OCI-LY7 (cell line): ENCODE results near the gene SORCS1. TPM values are rescaled to one million over a fixed set of nuclear protein-coding genes. Genes with fewer than 3 reads are reported as not detected.

Source experiments
- BruUV-seq: library from RNA; stranded (reverse); fragments of 400-500 nt; replicated peaks from 2 replicates; lab custom pipeline; 2021; lab: Mats Ljungman, UMichigan
- CTCF ChIA-PET: fragments of 300-600 bp; sonication (Branson Sonifier 250); formaldehyde crosslinking; loops from one replicate; lab custom pipeline; 2022; ENCODE audit warnings: antibody characterized with exemption; ENCODE audit not compliant: unreplicated experiment; lab: Charles Lee
- POLR2A ChIA-PET: fragments of 300-600 bp; sonication (Branson Sonifier 250); formaldehyde crosslinking; loops from one replicate; lab custom pipeline; 2022; ENCODE audit warnings: antibody characterized with exemption; lab: Charles Lee
- DNase-seq: peaks from one replicate; pipeline ENCODE4 v3.0.0-alpha.2; 2015; ENCODE audit warnings: low spot score
- H2AFZ ChIP-seq: fragments of 200-600 bp; sonication (generic), shearing (Covaris generic); 2 replicates; pipeline ENCODE4 v1.6.1; 2014; ENCODE audit warnings: mild to moderate bottlenecking, antibody characterized with exemption, low read length, moderate library complexity
- H3K27ac ChIP-seq: fragments of 200-600 bp; sonication (generic); 2 replicates; pipeline ENCODE4 v1.5.1; 2014; ENCODE audit warnings: mixed run types, low read depth, mild to moderate bottlenecking, moderate library complexity, low read length, inconsistent platforms; ENCODE audit not compliant: poor library complexity, severe bottlenecking
- H3K36me3 ChIP-seq: fragments of 200-600 bp; sonication (generic); 2 replicates; pipeline ENCODE4 v1.6.1; 2014; ENCODE audit warnings: mild to moderate bottlenecking, antibody characterized with exemption, low read length, moderate library complexity, mixed read lengths; ENCODE audit not compliant: insufficient read depth
- H3K4me1 ChIP-seq: fragments of 200-600 bp; sonication (generic); 2 replicates; pipeline ENCODE4 v1.5.1; 2014; ENCODE audit warnings: mild to moderate bottlenecking, low read length; ENCODE audit not compliant: insufficient read depth, poor library complexity, severe bottlenecking
- H3K4me2 ChIP-seq: fragments of 200-600 bp; sonication (generic); 2 replicates; pipeline ENCODE4 v1.6.1; 2014; ENCODE audit warnings: mild to moderate bottlenecking, low read length
- H3K4me3 ChIP-seq: fragments of 200-600 bp; sonication (generic); 2 replicates; pipeline ENCODE4 v1.5.1; 2014; ENCODE audit warnings: mild to moderate bottlenecking, low read depth, low read length; ENCODE audit not compliant: poor library complexity, severe bottlenecking
- H3K79me2 ChIP-seq: fragments of 200-600 bp; sonication (generic); 2 replicates; pipeline ENCODE4 v1.6.1; 2016; ENCODE audit warnings: low read depth, mild to moderate bottlenecking, low read length, moderate library complexity, mixed read lengths; ENCODE audit not compliant: insufficient read depth
- H3K9me2 ChIP-seq: fragments of 200-600 bp; sonication (generic); 2 replicates; pipeline ENCODE4 v1.6.1; 2016; ENCODE audit warnings: mild to moderate bottlenecking, low read length, mixed read lengths; ENCODE audit not compliant: insufficient read depth
- H3K9me3 ChIP-seq: fragments of 200-600 bp; sonication (generic); 2 replicates; pipeline ENCODE4 v1.6.1; 2014; ENCODE audit warnings: mild to moderate bottlenecking, mixed run types, low read length, mixed read lengths
- H4K20me1 ChIP-seq: fragments of 200-600 bp; sonication (generic); 2 replicates; pipeline ENCODE4 v1.6.1; 2014; ENCODE audit warnings: mild to moderate bottlenecking, antibody characterized with exemption, low read length, moderate library complexity, mixed read lengths; ENCODE audit not compliant: insufficient read depth
- EZH2phosphoT487 ChIP-seq: fragments of 200-600 bp; sonication (generic); IDR thresholded peaks from 2 replicates; pipeline ENCODE4 v1.6.1; 2018; ENCODE audit warnings: low read depth, borderline replicate concordance, mild to moderate bottlenecking, mixed run types, antibody characterized with exemption, low read length, moderate library complexity, mixed read lengths
- intact Hi-C: fragments of 100-400 bp; cut with micrococcal nuclease; formaldehyde crosslinking; loops from one replicate; pipeline ENCODE4 v1.10.0; 2022; ENCODE audit not compliant: unreplicated experiment
- total RNA-seq, 2 experiments: library from RNA; depleted of rRNA in 1 of 2; stranded (reverse); fragments of >200 nt in 1 of 2; shearing (Covaris generic) in 1 of 2; gene quantifications; 2 replicates each; pipeline ENCODE4 v1.2.3, GENCODE V29; 2014 to 2022
- TF ChIP-seq, protein P1 (sequence below): fragments of 200-600 bp; sonication (generic); conservative IDR thresholded peaks from 2 replicates; pipeline ENCODE4 v1.5.1; 2014; ENCODE audit warnings: mild to moderate bottlenecking, antibody characterized with exemption, low read length, moderate library complexity, mixed read lengths

Gene SORCS1
- total RNA-seq, 2 experiments from 2014 or later = not detected

DNA sequence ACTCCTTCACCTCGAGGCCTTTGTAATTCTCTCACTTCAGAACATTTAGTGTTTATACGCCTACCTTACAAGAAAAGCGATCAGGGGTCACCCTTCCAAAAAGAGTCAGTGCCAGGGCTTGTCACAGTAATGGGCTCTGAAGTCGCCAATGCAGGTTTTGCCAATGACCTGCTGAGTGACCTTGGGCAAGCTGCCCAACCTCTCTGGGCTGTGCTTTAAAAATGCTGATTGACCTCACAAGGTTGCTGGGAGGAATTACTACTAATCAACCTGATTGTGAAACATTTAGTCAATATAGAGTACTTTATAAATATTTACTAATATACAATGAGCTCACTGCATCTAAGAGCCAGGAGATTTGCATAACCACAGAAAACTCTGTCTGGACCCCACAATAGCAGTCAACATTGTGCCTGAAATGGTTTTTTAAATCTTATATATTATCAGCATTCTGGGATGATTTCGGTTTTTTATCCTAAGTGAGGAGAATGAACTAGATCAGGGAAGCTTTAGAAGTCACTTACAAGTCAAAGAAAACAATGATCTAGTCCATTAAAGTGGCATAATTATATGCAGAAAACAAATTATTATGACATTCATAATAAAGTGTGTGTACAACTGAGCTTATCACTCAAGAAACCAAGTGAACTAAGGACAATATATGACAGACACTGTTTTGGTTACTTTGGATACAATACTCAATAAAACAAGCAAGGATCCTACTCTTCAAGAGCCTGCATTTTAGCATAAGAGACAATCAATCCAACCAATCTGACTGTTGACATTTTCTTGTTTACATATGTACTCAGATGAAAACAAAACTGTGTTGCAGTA, 290.5 kb downstream of the SORCS1 start:
- DNase-seq = no peak
- TF ChIP-seq EZH2phosphoT487 = no peak
- TF ChIP-seq, protein P1, sequence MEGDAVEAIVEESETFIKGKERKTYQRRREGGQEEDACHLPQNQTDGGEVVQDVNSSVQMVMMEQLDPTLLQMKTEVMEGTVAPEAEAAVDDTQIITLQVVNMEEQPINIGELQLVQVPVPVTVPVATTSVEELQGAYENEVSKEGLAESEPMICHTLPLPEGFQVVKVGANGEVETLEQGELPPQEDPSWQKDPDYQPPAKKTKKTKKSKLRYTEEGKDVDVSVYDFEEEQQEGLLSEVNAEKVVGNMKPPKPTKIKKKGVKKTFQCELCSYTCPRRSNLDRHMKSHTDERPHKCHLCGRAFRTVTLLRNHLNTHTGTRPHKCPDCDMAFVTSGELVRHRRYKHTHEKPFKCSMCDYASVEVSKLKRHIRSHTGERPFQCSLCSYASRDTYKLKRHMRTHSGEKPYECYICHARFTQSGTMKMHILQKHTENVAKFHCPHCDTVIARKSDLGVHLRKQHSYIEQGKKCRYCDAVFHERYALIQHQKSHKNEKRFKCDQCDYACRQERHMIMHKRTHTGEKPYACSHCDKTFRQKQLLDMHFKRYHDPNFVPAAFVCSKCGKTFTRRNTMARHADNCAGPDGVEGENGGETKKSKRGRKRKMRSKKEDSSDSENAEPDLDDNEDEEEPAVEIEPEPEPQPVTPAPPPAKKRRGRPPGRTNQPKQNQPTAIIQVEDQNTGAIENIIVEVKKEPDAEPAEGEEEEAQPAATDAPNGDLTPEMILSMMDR = no peak
- H3K9me2 ChIP-seq = no peaks in the 10 kb centered on the region
- ChIA-PET POLR2A (no interaction called here), CTCF (no interaction called here)
- no peak overlapping the region for H3K27ac ChIP-seq
- no peaks in the 10 kb centered on the region for H3K36me3 ChIP-seq
- H2AFZ ChIP-seq = no peak overlapping the region
- no peaks in the 10 kb centered on the region for H3K79me2 ChIP-seq
- no peak overlapping the region for H3K4me2 ChIP-seq
- intact Hi-C loops = no loop called here
- BruUV-seq = no TSS peak
- no peak overlapping the region for H3K4me3 ChIP-seq
- no peaks in the 10 kb centered on the region for H4K20me1 ChIP-seq
- no peaks in the 10 kb centered on the region for H3K9me3 ChIP-seq
- no peaks in the 10 kb centered on the region for H3K4me1 ChIP-seq

DNA sequence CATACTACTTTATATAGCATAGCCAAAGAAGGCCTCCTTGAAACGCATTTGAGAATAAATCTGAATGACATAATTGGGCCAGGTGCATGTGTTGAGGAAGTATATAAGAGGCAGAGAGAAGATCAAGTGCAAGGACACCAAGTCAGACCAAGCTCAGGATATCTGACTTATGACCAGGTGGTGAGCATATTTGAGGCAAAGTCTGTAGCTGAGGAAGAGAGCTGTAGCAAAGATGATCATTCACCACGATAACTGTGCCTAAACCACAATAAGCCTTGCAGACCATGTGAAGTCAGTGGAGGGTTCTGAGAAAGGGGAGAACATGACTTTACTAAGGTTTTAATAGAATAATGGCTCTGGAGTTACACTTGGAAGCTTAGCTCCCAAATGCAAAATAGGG, 292.3 kb downstream of the SORCS1 start:
- TF ChIP-seq EZH2phosphoT487 = no peak
- TF ChIP-seq, protein P1 = no peak
- Histone ChIP-seq H3K9me2 (no peaks in the 10 kb centered on the region), H3K9me3 (no peaks in the 10 kb centered on the region), H3K4me3 (no peak overlapping the region), H3K27ac (no peak overlapping the region), H3K4me1 (no peaks in the 10 kb centered on the region), H4K20me1 (no peaks in the 10 kb centered on the region), H3K79me2 (no peaks in the 10 kb centered on the region), H2AFZ (no peak overlapping the region), H3K4me2 (no peak overlapping the region), H3K36me3 (no peaks in the 10 kb centered on the region)
- DNase-seq = no peak
- intact Hi-C loops = no loop called here
- ChIA-PET CTCF (no interaction called here), POLR2A (no interaction called here)
- BruUV-seq = no TSS peak

DNA sequence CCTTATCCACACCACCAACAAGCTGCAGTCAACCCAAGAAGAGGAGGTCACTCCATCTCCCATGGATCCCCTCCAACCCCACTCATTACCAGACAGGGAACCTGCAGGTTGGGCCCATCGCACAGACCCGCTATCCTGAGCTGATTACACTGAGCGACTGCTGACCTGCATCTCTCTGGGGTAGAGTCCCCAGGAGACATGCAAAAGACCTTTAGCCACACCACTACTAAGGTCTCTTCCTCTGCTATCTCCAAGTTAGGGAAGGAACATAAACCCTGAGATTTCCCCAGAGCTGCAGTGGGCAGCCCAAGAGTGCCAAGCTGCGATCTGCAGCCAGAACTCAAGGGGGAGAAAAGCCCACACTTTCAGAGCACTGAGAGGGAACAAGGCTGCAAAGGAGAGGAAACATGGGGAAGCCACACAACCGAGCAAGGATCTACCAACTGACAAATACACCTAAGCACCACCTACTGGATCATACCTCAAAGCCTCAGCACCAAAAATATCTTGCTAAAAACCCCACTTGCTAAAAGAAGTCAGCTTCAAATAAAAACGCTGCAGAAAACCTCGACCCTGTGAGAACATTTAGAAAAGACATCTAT, 298.2 kb downstream of the SORCS1 start:
- no TSS peak for BruUV-seq
- TF ChIP-seq EZH2phosphoT487 = no peak
- TF ChIP-seq, protein P1 = no peak
- DNase-seq = no peak

More for the DNA sequence above, 298.2 kb downstream of the SORCS1 start:
- no peaks in the 10 kb centered on the region for H3K36me3 ChIP-seq
- H4K20me1 ChIP-seq = no peaks in the 10 kb centered on the region
- H3K9me2 ChIP-seq = no peaks in the 10 kb centered on the region
- no peak overlapping the region for H3K4me3 ChIP-seq
- intact Hi-C loops = no loop called here
- no peak overlapping the region for H2AFZ ChIP-seq
- ChIA-PET CTCF (no interaction called here), POLR2A (no interaction called here)
- H3K27ac ChIP-seq = no peak overlapping the region
- no peaks in the 10 kb centered on the region for H3K79me2 ChIP-seq
- H3K4me2 ChIP-seq = no peak overlapping the region
- no peaks in the 10 kb centered on the region for H3K4me1 ChIP-seq
- no peaks in the 10 kb centered on the region for H3K9me3 ChIP-seq
